A549 (cell line): ENCODE data around the gene HS6ST3. TPM values are rescaled to one million over a fixed set of nuclear protein-coding genes. Genes with fewer than 3 reads are reported as not detected.
A peak's percentile ranks its signal among the peaks of the same experiment; 100 is the strongest.

Experiments
- ATAC-seq, 2 experiments: fragments of 200-7000 bp in 1 of 2; fragments of >200 bp in 1 of 2; cut with Nextera tagmentation in 1 of 2; cut with Tn5 transposase in 1 of 2; 3 replicates each; pipeline versions ENCODE4 v1.8.0 to v1.9.1; 2018 to 2020; ENCODE audit warnings: mild to moderate bottlenecking in 1 of 2, moderate library complexity in 1 of 2
- CTCF ChIA-PET: fragments of 300-600 bp; sonication (Branson Sonifier 250); formaldehyde crosslinking; extraction: SDS; loops from one replicate; lab custom pipeline; 2021; ENCODE audit warnings: antibody characterized with exemption, inconsistent platforms; lab: Yijun Ruan, JAX
- POLR2A ChIA-PET: fragments of 350-600 bp; formaldehyde crosslinking; extraction: SDS; loops from one replicate; lab custom pipeline; 2021; ENCODE audit warnings: antibody characterized with exemption, inconsistent platforms; lab: Yijun Ruan, JAX
- DNase-seq, 2 experiments: peaks; one replicate each; pipeline versions ENCODE4 v3.0.0 to v3.0.0-alpha.2; 2011 to 2016; ENCODE audit warnings: low read depth in 1 of 2, low spot score in 1 of 2
- FAIRE-seq: peaks from 2 replicates; lab custom pipeline; 2011; peaks lifted over from hg19 to GRCh38; lab: Jason Lieb, UNC
- H3K27ac ChIP-seq, 2 experiments: fragments of >200 bp; sonication (Bioruptor Twin); formaldehyde crosslinking; 3 replicates each; pipeline ENCODE4 v1.5.1; 2016 to 2017
- H3K4me1 ChIP-seq: fragments of >200 bp; sonication (Bioruptor Twin); formaldehyde crosslinking; 3 replicates; pipeline ENCODE4 v1.6.1; 2016
- H3K4me2 ChIP-seq: fragments of >200 bp; sonication (Bioruptor Twin); formaldehyde crosslinking; 3 replicates; pipeline ENCODE4 v1.6.1; 2016
- H3K4me3 ChIP-seq: fragments of >200 bp; sonication (Bioruptor Twin); formaldehyde crosslinking; 3 replicates; pipeline ENCODE4 v1.5.1; 2016
- H3K9me3 ChIP-seq: fragments of >200 bp; sonication (Bioruptor Twin); formaldehyde crosslinking; 3 replicates; pipeline ENCODE4 v1.6.1; 2016
- BHLHE40 ChIP-seq: IDR thresholded peaks from 2 replicates; pipeline ENCODE4 v1.6.1; 2012; ENCODE audit warnings: low read depth, low read length, inconsistent platforms
- CBX2 ChIP-seq: fragments of 200-600 bp; sonication (generic); IDR thresholded peaks from 2 replicates; pipeline ENCODE4 v1.6.1; 2016; ENCODE audit warnings: low read depth, mild to moderate bottlenecking, borderline replicate concordance
- CBX8 ChIP-seq: fragments of 200-600 bp; sonication (generic); IDR thresholded peaks from 2 replicates; pipeline ENCODE4 v1.6.1; 2016
- CHD2 ChIP-seq: fragments of 150-350 bp; IDR thresholded peaks from 2 replicates; pipeline ENCODE4 v1.6.1; 2014; ENCODE audit warnings: low read length; ENCODE audit not compliant: partially characterized antibody
- CHD4 ChIP-seq: fragments of 200-600 bp; sonication (generic); IDR thresholded peaks from 2 replicates; pipeline ENCODE4 v1.6.1; 2016; ENCODE audit warnings: antibody characterized with exemption, mild to moderate bottlenecking, borderline replicate concordance
- EHMT2 ChIP-seq: fragments of 200-600 bp; sonication (generic); IDR thresholded peaks from 2 replicates; pipeline ENCODE4 v1.6.1; 2016; ENCODE audit warnings: antibody characterized with exemption, low read depth, mild to moderate bottlenecking, moderate library complexity
- ELK1 ChIP-seq: fragments of 150-350 bp; IDR thresholded peaks from 2 replicates; pipeline ENCODE4 v1.6.1; 2014; ENCODE audit warnings: low read depth, mild to moderate bottlenecking, low read length
- EP300 ChIP-seq, 2 experiments: fragments of >200 bp; sonication (Bioruptor Twin); formaldehyde crosslinking; IDR thresholded peaks; 2 replicates in 1 of 2; 3 replicates in 1 of 2; pipeline ENCODE4 v1.6.1; 2016 to 2017
- ESRRA ChIP-seq: fragments of 150-350 bp; IDR thresholded peaks from 2 replicates; pipeline ENCODE4 v1.6.1; 2014; ENCODE audit warnings: mild to moderate bottlenecking, low read length, borderline replicate concordance
- FOSB ChIP-seq: fragments of 250-450 bp; sonication (Bioruptor Pico); IDR thresholded peaks from 2 replicates; pipeline ENCODE4 v1.5.0; 2020; ENCODE audit warnings: mild to moderate bottlenecking, moderate library complexity
- FOXS1 ChIP-seq: fragments of 250-450 bp; sonication (Bioruptor Pico); IDR thresholded peaks from 2 replicates; pipeline ENCODE4 v1.5.0; 2020; ENCODE audit warnings: mild to moderate bottlenecking, moderate library complexity
- GATA3 ChIP-seq: IDR thresholded peaks from 2 replicates; pipeline ENCODE4 v1.6.1; 2012; ENCODE audit warnings: borderline replicate concordance
- HDAC2 ChIP-seq: fragments of 200-600 bp; sonication (generic); IDR thresholded peaks from 2 replicates; pipeline ENCODE4 v1.6.1; 2016
- HES2 ChIP-seq: fragments of >200 bp; sonication (Bioruptor Twin); formaldehyde crosslinking; IDR thresholded peaks from 2 replicates; pipeline ENCODE4 v1.6.1; 2016
- JUN ChIP-seq, 2 experiments: fragments of >200 bp; sonication (Bioruptor Twin); formaldehyde crosslinking; IDR thresholded peaks; 2 replicates in 1 of 2; 3 replicates in 1 of 2; pipeline ENCODE4 v1.6.1; 2016 to 2017
- KDM1A ChIP-seq: fragments of 200-600 bp; sonication (generic); IDR thresholded peaks from 2 replicates; pipeline ENCODE4 v1.6.1; 2016; ENCODE audit warnings: low read depth, mild to moderate bottlenecking
- KDM5A ChIP-seq: fragments of 200-600 bp; sonication (generic); IDR thresholded peaks from 2 replicates; pipeline ENCODE4 v1.6.1; 2016; ENCODE audit warnings: antibody characterized with exemption, mild to moderate bottlenecking
- MAFK ChIP-seq: fragments of 450-650 bp; IDR thresholded peaks from 2 replicates; pipeline ENCODE4 v1.6.1; 2014; ENCODE audit not compliant: partially characterized antibody
- MAZ ChIP-seq: fragments of 150-350 bp; IDR thresholded peaks from 2 replicates; pipeline ENCODE4 v1.6.1; 2014; ENCODE audit warnings: antibody characterized with exemption, low read depth, low read length, borderline replicate concordance
- NFE2L2 ChIP-seq: fragments of 150-350 bp; conservative IDR thresholded peaks from 2 replicates; pipeline ENCODE4 v1.6.1; 2014; ENCODE audit warnings: low read length
- NR3C1 ChIP-seq: fragments of >200 bp; sonication (Bioruptor Twin); formaldehyde crosslinking; IDR thresholded peaks from 3 replicates; pipeline ENCODE4 v1.6.1; 2017
- PHF8 ChIP-seq: fragments of 200-600 bp; sonication (generic); IDR thresholded peaks from 2 replicates; pipeline ENCODE4 v1.6.1; 2016; ENCODE audit warnings: low read depth, mild to moderate bottlenecking, antibody characterized with exemption, moderate library complexity, borderline replicate concordance
- POLR2AphosphoS2 ChIP-seq: conservative IDR thresholded peaks from 2 replicates; pipeline ENCODE4 v1.6.1; 2012; ENCODE audit warnings: low read length, improper control_type of control experiment, inconsistent platforms
- RAD21 ChIP-seq, 2 experiments: fragments of >200 bp in 1 of 2; sonication (Bioruptor Twin) in 1 of 2; formaldehyde crosslinking in 1 of 2; IDR thresholded peaks in 1 of 2; conservative IDR thresholded peaks in 1 of 2; 2 replicates in 1 of 2; 3 replicates in 1 of 2; pipeline ENCODE4 v1.6.1; 2012 to 2018; ENCODE audit warnings: inconsistent platforms in 1 of 2
- REST ChIP-seq: fragments of 200-600 bp; sonication (generic); IDR thresholded peaks from 2 replicates; pipeline ENCODE4 v1.6.1; 2016; ENCODE audit warnings: antibody characterized with exemption, mild to moderate bottlenecking, moderate library complexity
- SREBF2 ChIP-seq: fragments of 450-650 bp; IDR thresholded peaks from 2 replicates; pipeline ENCODE4 v1.6.1; 2014; ENCODE audit warnings: mild to moderate bottlenecking, moderate library complexity
- TP53 ChIP-seq: fragments of 250-450 bp; sonication (Bioruptor Pico); IDR thresholded peaks from 2 replicates; pipeline ENCODE4 v1.5.0; 2021; ENCODE audit warnings: mild to moderate bottlenecking, moderate library complexity
- USF2 ChIP-seq: fragments of 450-650 bp; IDR thresholded peaks from 2 replicates; pipeline ENCODE4 v1.6.1; 2014; ENCODE audit warnings: antibody characterized with exemption
- ZFP36 ChIP-seq: fragments of 450-650 bp; IDR thresholded peaks from 2 replicates; pipeline ENCODE4 v1.6.1; 2014; ENCODE audit warnings: borderline replicate concordance; ENCODE audit not compliant: partially characterized antibody
- WGBS: methylation state at CpG from one replicate; pipeline ENCODE4 v1.1.6; 2017; ENCODE audit errors: missing lambda C conversion rate; 5-methylcytosine and 5-hydroxymethylcytosine counted together
- polyA plus RNA-seq, 4 experiments: library from polyadenylated mRNA; depleted of rRNA in 3 of 4; stranded (reverse); fragments of >200 nt; fragmentation: RNase III in 1 of 4; extraction: RNeasy Plus Mini Kit Qiagen cat#74134 plus additional on column Dnase treatment in 1 of 4; gene quantifications; 2 replicates in 3 of 4; 3 replicates in 1 of 4; pipeline ENCODE4 v1.2.3, GENCODE V29; 2011 to 2017

HS6ST3 gene
- polyA plus RNA-seq, 2 of the 4 experiments (the other 2 are of a cell fraction), result not detected

GRCh38 chr13:96053003-96053703, 36.8 kb upstream of the HS6ST3 start, which contains the start of gene UGGT2 (continued):
- TF ChIP-seq ELK1 (no peak), GATA3 (no peak), NR3C1 (no peak), ZFP36 (no peak), MAZ (no peak), FOXS1 (no peak), PHF8 (peak; percentile 88), SREBF2 (no peak), CHD4 (no peak), FOSB (CRISPR knock-in tag) (no peak), REST (no peak), HDAC2 (no peak), MAFK (no peak)
- TF ChIP-seq, all 56 proteins: peak for 6

GRCh38 chr13:96065849-96066248, 24.1 kb upstream of the HS6ST3 start:
- 73% methylated on average over 2 of the region's 2 CpGs for WGBS
- TF ChIP-seq NFE2L2 (no peak), HDAC2 (no peak)
- H3K9me3 ChIP-seq, result no peaks in the 10 kb centered on the region
- H3K4me1 ChIP-seq, result no peaks in the 10 kb centered on the region
- no peak overlapping the region for H3K4me3 ChIP-seq
- FAIRE-seq, result no peak
- ATAC-seq, result no peak
- no peak overlapping the region for H3K4me2 ChIP-seq
- ChIA-PET CTCF (interaction anchor here (0.6 to 1.0 kb wide), 2 partner anchors 8 to 13 kb away, joined by 3 read pairs; partner anchors contain the start of gene UGGT2), POLR2A (interaction anchor here (1.1 kb wide), 1 partner anchor 13 kb away, joined by 3 read pairs; the partner anchor contains the start of gene UGGT2)
- no peak for DNase-seq
- H3K27ac ChIP-seq, result no peak overlapping the region

- no peak for DNase-seq
- no peak for FAIRE-seq
- 49% methylated on average over 2 of the region's 2 CpGs for WGBS
- H3K9me3 ChIP-seq, result no peaks in the 10 kb centered on the region
- no peak overlapping the region for H3K4me2 ChIP-seq
- H3K27ac ChIP-seq, result no peak overlapping the region
- ChIA-PET CTCF (interaction anchor here (1.5 kb wide), 1 partner anchor 8 kb away, joined by 3 read pairs; no protein-coding TSS in a partner anchor), POLR2A (no interaction called here)
- ATAC-seq, result no peak
- H3K4me1 ChIP-seq, result no peaks in the 10 kb centered on the region
- no peak for TF ChIP-seq KDM5A
- TF ChIP-seq HDAC2, result no peak
- no peak for TF ChIP-seq CHD2
- TF ChIP-seq ESRRA, result no peak
- TF ChIP-seq TP53 (CRISPR knock-in tag), result no peak
- TF ChIP-seq USF2, result no peak
- TF ChIP-seq HES2, result no peak
- no peak for TF ChIP-seq PHF8
- TF ChIP-seq EHMT2, result no peak
- TF ChIP-seq JUN (IDR thresholded peaks at IDR 0.05), result no peak
- TF ChIP-seq CBX8, result no peak
- TF ChIP-seq RAD21 (conservative IDR thresholded peaks at IDR 0.05 in 1 of 2, IDR thresholded peaks at IDR 0.05 in 1 of 2), result no peak
- no peak for TF ChIP-seq POLR2AphosphoS2
- TF ChIP-seq KDM1A, result no peak
- no peak for TF ChIP-seq BHLHE40
- no peak for TF ChIP-seq EP300 (IDR thresholded peaks at IDR 0.05)
- no peak for TF ChIP-seq ZFP36
- no peak for TF ChIP-seq CBX2
- H3K4me3 ChIP-seq, result no peak overlapping the region
Observed at GRCh38 chr13:96068729-96069128, 21.2 kb upstream of the HS6ST3 start.
